H1 (cell line): ENCODE results near the gene TTLL1. TPM values are rescaled to one million over a fixed set of nuclear protein-coding genes. Genes with fewer than 3 reads are reported as not detected.

ENCODE experiments used
- BCL11A ChIP-seq, 2 experiments: IDR thresholded peaks; one replicate each; pipeline ENCODE4 v1.6.1; 2011; ENCODE audit warnings: low read depth in 2 of 2, low read length in 2 of 2, mild to moderate bottlenecking in 2 of 2
- CBX8 ChIP-seq: fragments of 300-800, 300-1000 bp; sonication (generic); IDR thresholded peaks from 2 replicates; pipeline ENCODE4 v1.7.1; 2016; ENCODE audit warnings: low read depth, low read length, borderline replicate concordance
- CHD2 ChIP-seq: IDR thresholded peaks from 2 replicates; pipeline ENCODE4 v1.6.1; 2012; ENCODE audit warnings: low read length, improper control_type of control experiment
- JUND ChIP-seq: IDR thresholded peaks from 2 replicates; pipeline ENCODE4 v1.6.1; 2011; ENCODE audit warnings: mild to moderate bottlenecking, improper control_type of control experiment, low read length
- KDM5A ChIP-seq: fragments of 200-600 bp; IDR thresholded peaks from 2 replicates; pipeline ENCODE4 v1.7.1; 2012; ENCODE audit warnings: mild to moderate bottlenecking, low read length, inconsistent platforms, mixed read lengths
- POU5F1 ChIP-seq: IDR thresholded peaks from 2 replicates; pipeline ENCODE4 v1.6.1; 2011; ENCODE audit warnings: low read depth, mild to moderate bottlenecking, low read length, moderate library complexity
- RXRA ChIP-seq: IDR thresholded peaks from 2 replicates; pipeline ENCODE4 v1.6.1; 2011; ENCODE audit warnings: low read depth, mild to moderate bottlenecking, low read length, moderate library complexity; ENCODE audit not compliant: insufficient read depth
- SIX5 ChIP-seq: IDR thresholded peaks from 2 replicates; pipeline ENCODE4 v1.6.1; 2011; ENCODE audit warnings: mild to moderate bottlenecking, low read depth, low read length
- TEAD4 ChIP-seq: IDR thresholded peaks from 2 replicates; pipeline ENCODE4 v1.6.1; 2012; ENCODE audit warnings: low read depth, low read length, inconsistent platforms, mixed read lengths
- polyA plus RNA-seq, 7 experiments: library from polyadenylated mRNA; depleted of rRNA in 3 of 7; stranded (reverse) in 5 of 7; unstranded in 2 of 7; fragments of >200 nt in 5 of 7; fragments of 200-250 nt in 2 of 7; gene quantifications; 1 replicate in 5 of 7; 2 replicates in 1 of 7; 4 replicates in 1 of 7; pipeline versions ENCODE4 v1.2.1 to v1.2.3, GENCODE V29; 2011 to 2013; ENCODE audit warnings: missing spikeins in 2 of 7, mixed read lengths in 2 of 7
- total RNA-seq: library from RNA; stranded (reverse); fragmentation: NEBNext Ultra II Directional; extraction: Animal tissue kit (Norgen Biotek cat#: 25700); gene quantifications from 2 replicates; pipeline ENCODE4 v1.2.1, GENCODE V29; 2021

The TTLL1 gene
- total and polyA plus RNA-seq, 2 of the 8 experiments (the other 6 are each of a cell fraction or from before 2014, with no cell fraction given): 5.0 to 13.8 TPM

- TF ChIP-seq CHD2: no peak
- TF ChIP-seq SIX5: no peak
- no peak for TF ChIP-seq KDM5A
- TF ChIP-seq BCL11A (IDR thresholded peaks at IDR 0.05; ENCODE audit: low read depth in 2 of 2, low read length in 2 of 2): no peak
- TF ChIP-seq JUND: no peak
- TF ChIP-seq TEAD4: no peak
- TF ChIP-seq RXRA: no peak
- no peak for TF ChIP-seq POU5F1
- no peak for TF ChIP-seq CBX8
Measured at GRCh38 chr22:42992886-42993479, 96.2 kb downstream of the TTLL1 start (continued).
